ENCODE results near the gene IRF4. TPM values are rescaled to one million over a fixed set of nuclear protein-coding genes. Genes with fewer than 3 reads are reported as not detected.

Gene IRF4
- total and polyA plus RNA-seq, 11 donors, result 0.08 to 4.4 (median 0.30) TPM; not detected in 1

DNA sequence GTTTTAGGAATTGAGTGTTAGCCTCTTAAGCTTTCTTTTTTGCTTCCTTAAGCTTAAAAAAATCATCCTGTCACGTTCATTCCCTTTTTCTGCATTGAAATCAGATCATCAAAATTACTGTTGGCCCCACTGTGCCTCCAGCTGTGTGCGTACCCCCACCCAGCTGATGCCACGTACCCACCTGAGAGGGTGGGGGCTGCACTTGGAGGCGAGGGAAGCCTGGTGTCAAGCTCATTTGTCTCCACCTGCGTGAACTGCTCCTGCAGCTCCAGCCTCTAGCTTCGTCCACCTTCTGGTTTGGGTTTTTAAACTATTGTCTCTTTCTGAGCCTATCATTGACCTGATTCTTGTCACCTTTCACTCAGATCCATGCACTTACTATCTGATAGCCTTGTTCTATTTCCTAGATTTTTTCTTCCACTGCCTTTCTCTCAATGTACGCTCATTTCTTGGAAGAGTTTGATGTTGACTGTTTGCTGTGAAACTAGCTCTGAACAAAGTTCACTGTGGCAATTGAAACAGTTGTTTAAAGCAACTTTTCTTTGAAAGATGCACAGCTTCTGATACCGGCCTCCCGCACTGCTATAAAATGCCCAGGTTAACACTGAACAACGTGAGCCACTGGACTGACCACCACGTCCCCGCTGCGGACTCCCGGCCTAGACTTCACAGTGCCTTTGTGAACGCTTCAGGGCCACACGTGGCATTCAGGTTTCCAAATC, 30.0 kb upstream of the IRF4 start:
- no peak overlapping the region for H3K4me3 ChIP-seq
- ATAC-seq (no peak), DNase-seq (peak in 1 of 5 donors; percentile 20)
- no peak overlapping the region for H3K27ac ChIP-seq
- H3K9me3 ChIP-seq, result peaks cover 0 to 12% (median 0%) of the 10 kb centered on the region in 12 donors
- WGBS, 4 donors, result 81 to 87% (median 84%) methylated on average over 16 of the region's 16 CpGs
- peaks cover 0 to 4% (median 0%) of the 10 kb centered on the region in 12 donors for H3K4me1 ChIP-seq
- H3K27me3 ChIP-seq, result peaks cover 0 to 9% (median 0%) of the 10 kb centered on the region in 9 donors
- intact Hi-C loops (cut with DNase I), result loop anchor here in 1 of 10 donors (10.0 kb wide), 1 partner anchor 137 kb away; no protein-coding TSS in a partner anchor
- H3K36me3 ChIP-seq, result no peaks in the 10 kb centered on the region
- no peak for TF ChIP-seq POLR2A (IDR thresholded peaks at IDR 0.05)
- TF ChIP-seq CTCF (IDR thresholded peaks at IDR 0.05), result no peak

GRCh38 chr6:362231-362923, 29.2 kb upstream of the IRF4 start:
- no peak for DNase-seq
- Histone ChIP-seq H3K4me1 (no peaks in the 10 kb centered on the region), H3K4me3 (no peak overlapping the region), H3K27ac (no peak overlapping the region), H3K36me3 (no peaks in the 10 kb centered on the region), H3K27me3 (peaks cover 0 to 14% (median 0%) of the 10 kb centered on the region in 9 donors), H3K9me3 (peaks cover 0 to 12% (median 0%) of the 10 kb centered on the region in 12 donors)
- intact Hi-C loops (cut with DNase I), result loop anchor here in 1 of 10 donors (10.0 kb wide), 1 partner anchor 138 kb away; no protein-coding TSS in a partner anchor
- 78 to 86% (median 81%) methylated on average over 14 of the region's 14 CpGs for WGBS, 4 donors
- no peak for TF ChIP-seq CTCF (IDR thresholded peaks at IDR 0.05)
- no peak for TF ChIP-seq POLR2A (IDR thresholded peaks at IDR 0.05)
- ATAC-seq, result no peak

DNA sequence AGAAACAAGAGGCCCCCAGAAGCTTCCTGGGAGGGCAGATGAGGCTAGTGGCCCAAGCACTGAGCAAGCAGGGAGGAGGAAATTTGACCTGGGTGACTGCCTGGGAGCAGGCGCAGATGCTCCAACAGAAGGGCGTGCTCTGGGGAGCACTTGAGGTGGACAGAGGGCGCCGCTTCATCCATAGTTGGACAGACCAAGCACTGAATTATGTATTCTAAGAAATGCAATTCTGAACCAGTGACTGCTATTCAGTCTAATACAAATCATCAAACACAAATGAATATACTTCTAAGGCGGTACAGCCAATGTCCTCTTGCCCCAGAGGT, 28.7 kb upstream of the IRF4 start:
- Histone ChIP-seq H3K4me3 (no peak overlapping the region), H3K4me1 (no peaks in the 10 kb centered on the region), H3K9me3 (peaks cover 0 to 12% (median 0%) of the 10 kb centered on the region in 12 donors), H3K36me3 (no peaks in the 10 kb centered on the region), H3K27ac (no peak overlapping the region), H3K27me3 (peaks cover 0 to 19% (median 0%) of the 10 kb centered on the region in 9 donors)
- TF ChIP-seq POLR2A (IDR thresholded peaks at IDR 0.05) (no peak), CTCF (IDR thresholded peaks at IDR 0.05) (no peak)
- DNase-seq (peak in 1 of 5 donors; percentile 21), ATAC-seq (no peak)
- intact Hi-C loops (cut with DNase I), result loop anchor here in 1 of 10 donors (10.0 kb wide), 1 partner anchor 138 kb away; no protein-coding TSS in a partner anchor
- WGBS, 4 donors, result 71 to 84% (median 78%) methylated on average over 5 of the region's 5 CpGs

DNA sequence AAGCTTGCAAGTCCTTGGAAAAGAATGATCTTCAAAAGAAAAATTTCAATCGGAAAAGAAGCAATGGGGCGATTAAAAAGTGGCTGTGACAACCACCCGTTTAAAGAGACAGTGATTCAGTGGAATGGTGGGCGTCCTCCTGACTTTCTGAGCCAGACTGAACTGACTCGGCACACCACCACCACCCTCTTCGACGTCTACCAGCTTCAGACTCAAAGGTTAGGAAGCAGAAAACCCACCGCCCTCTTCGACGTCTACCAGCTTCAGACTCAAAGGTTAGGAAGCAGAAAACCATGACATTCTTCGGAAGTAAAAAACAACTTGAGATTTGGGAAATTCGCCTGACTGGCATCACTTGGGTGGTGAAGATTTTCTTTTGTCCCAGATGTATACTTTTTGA, 28.3 kb upstream of the IRF4 start:
- no peak for DNase-seq
- TF ChIP-seq POLR2A (IDR thresholded peaks at IDR 0.05), result no peak
- no peak for TF ChIP-seq CTCF (IDR thresholded peaks at IDR 0.05)
- intact Hi-C loops (cut with DNase I), result loop anchor here in 1 of 10 donors (10.0 kb wide), 1 partner anchor 138 kb away; no protein-coding TSS in a partner anchor

More for the DNA sequence above, 28.3 kb upstream of the IRF4 start:
- Histone ChIP-seq H3K4me3 (no peak overlapping the region), H3K36me3 (no peaks in the 10 kb centered on the region), H3K4me1 (no peaks in the 10 kb centered on the region), H3K27me3 (peaks cover 0 to 23% (median 0%) of the 10 kb centered on the region in 9 donors), H3K9me3 (peaks cover 0 to 12% (median 0%) of the 10 kb centered on the region in 12 donors), H3K27ac (no peak overlapping the region)
- WGBS, 4 donors, result 87 to 89% (median 89%) methylated on average over 12 of the region's 12 CpGs
- no peak for ATAC-seq
